GM12891 (cell line): ENCODE data around the gene OAF.
"Not testable (repeated sequence)": the region's sequence is repeated elsewhere in the genome, so short reads cannot be mapped to it uniquely, and the experiment has no call there.

Experiments
- DNase-seq: peaks from one replicate; pipeline ENCODE4 v3.0.0; 2011; ENCODE audit warnings: low spot score; ENCODE audit not compliant: insufficient read length
- FAIRE-seq: peaks from 2 replicates; lab custom pipeline; 2011; peaks lifted over from hg19 to GRCh38; lab: Jason Lieb, UNC
- PAX5 ChIP-seq: IDR thresholded peaks from 2 replicates; pipeline ENCODE4 v1.6.1; 2011; ENCODE audit warnings: low read length, moderate library complexity, mild to moderate bottlenecking; ENCODE audit not compliant: insufficient read depth, severe bottlenecking
- POLR2A ChIP-seq: IDR thresholded peaks from 2 replicates; pipeline ENCODE4 v1.6.1; 2011; ENCODE audit warnings: low read depth, low read length, control low read depth
- POLR2AphosphoS5 ChIP-seq: IDR thresholded peaks from 2 replicates; pipeline ENCODE4 v1.6.1; 2011; ENCODE audit warnings: low read depth, low read length, control low read depth
- POU2F2 ChIP-seq: IDR thresholded peaks from 2 replicates; pipeline ENCODE4 v1.6.1; 2011; ENCODE audit warnings: low read depth, mild to moderate bottlenecking, control low read depth, low read length, moderate library complexity
- SPI1 ChIP-seq: IDR thresholded peaks from 2 replicates; pipeline ENCODE4 v1.6.1; 2011; ENCODE audit warnings: low read depth, low read length, control low read depth
- TAF1 ChIP-seq: IDR thresholded peaks from 2 replicates; pipeline ENCODE4 v1.6.1; 2011; ENCODE audit warnings: low read depth, low read length, control low read depth

Gene OAF

DNA sequence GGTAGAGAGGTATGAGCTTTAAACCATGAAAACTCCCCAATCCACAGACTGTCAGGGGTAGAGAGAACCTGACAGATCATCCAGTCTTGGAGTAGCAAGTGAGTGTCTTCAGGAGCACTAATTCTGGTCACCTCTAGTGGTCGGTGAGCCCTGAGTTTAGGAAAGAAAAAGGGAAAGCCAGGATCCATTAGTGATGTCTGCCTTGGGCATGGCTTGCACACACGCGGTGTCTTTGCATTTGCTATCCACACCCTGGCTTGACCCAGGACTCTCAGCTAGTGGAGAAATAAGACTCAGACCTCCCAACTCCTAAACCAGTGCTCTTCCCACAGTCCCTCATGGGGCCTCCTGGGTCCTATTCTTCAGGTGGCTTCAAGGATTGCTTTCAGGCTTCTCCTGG, 48.4 kb downstream of the OAF start:
- TF ChIP-seq POLR2A (no peak), POU2F2 (no peak), TAF1 (no peak), SPI1 (no peak), PAX5 (no peak), POLR2AphosphoS5 (no peak)
- no peak for DNase-seq
- FAIRE-seq, result no peak

DNA sequence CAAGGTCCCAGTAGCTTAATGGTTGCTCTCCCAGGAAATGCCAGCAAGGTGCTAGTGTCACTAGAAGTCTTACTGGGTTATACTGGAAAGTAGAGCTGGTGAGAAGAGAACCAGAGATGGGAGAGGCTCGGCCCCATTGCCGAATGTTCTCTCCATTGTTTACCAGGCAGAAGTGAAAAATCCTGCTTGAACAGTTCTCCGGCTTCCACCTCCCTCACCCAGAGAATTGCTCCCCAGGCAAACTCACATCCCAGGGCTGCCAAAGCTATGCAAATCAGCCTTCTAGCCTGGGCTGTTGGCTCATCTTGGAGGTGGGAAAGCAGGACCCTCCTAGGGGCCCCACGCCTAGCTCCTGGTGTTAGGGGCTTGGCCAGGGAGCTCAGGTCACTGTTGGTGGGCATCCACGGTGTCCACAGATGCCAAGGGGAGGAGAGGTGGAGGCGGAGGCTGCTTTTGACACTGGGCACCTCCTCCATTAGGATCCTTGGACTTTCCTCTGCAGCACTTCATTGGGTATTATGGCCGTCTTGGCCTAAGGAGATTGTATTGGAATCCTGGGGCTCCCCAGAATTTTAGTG, 49.2 kb downstream of the OAF start:
- DNase-seq (no peak), FAIRE-seq (no peak)
- no peak for TF ChIP-seq SPI1
- no peak for TF ChIP-seq POU2F2
- no peak for TF ChIP-seq TAF1
- TF ChIP-seq POLR2AphosphoS5, result no peak
- no peak for TF ChIP-seq PAX5
- no peak for TF ChIP-seq POLR2A

DNA sequence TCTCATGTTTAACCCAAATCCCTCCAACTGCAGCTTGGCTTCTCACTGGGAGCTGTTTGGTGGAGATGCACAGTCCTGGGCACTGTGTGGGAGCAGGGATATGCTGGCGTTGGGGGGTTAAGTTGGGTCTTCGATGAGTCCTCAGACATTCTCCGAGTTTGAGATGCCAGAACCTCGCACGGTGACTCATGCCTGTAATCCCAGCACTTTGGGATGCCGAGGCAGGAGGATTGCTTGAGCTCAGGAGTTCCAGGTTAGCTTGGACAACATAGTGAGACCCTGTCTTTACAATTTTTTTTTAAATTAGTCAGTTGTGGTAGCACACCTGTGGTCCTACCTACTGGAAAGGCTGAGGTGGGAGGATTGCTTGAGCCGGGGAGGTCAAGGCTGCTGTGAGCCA, 49.8 kb downstream of the OAF start:
- TF ChIP-seq TAF1, result no peak
- no peak for TF ChIP-seq SPI1
- DNase-seq, result no peak
- no peak for FAIRE-seq

DNA sequence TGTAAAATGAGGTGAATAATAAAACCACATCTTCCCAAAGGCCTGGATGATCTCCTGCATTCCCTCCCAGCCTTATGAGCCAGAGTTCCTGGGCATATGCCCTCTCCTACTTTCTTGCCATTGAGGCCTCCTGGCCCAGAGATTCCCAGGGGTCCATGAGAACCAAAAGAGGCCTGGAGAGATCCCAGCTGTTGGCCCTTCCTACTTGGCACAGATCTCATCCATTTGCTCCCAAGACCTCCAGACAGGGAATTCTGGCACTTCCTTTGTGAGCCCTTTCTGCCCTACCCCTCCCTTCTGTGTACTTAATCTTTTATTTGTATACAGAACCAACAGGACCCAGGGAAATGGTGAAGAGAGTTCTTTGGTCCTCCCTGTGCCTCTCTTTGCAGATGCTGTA, 50.5 kb downstream of the OAF start:
- FAIRE-seq (no peak), DNase-seq (no peak)
- TF ChIP-seq POU2F2 (no peak), SPI1 (no peak)

DNA sequence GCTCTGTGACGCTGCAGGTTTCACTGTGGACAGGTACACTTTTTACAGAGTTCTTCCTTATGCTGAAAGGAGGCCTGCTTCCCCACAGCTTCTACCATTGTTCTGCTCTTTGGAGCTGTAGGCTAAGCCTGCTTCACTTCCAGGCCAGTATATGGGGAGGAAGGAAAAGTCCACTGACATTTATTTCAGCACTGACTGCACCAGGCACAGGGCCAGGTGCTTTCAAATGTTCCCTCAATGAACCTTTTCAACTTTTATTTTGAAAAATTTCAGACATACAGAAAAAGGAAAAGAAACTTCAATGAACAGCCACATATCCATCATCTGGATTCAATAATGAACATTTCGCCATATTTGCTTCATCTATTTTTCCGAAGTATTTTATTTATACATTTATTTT, 51.1 kb downstream of the OAF start:
- TF ChIP-seq PAX5 (no peak), POU2F2 (no peak), SPI1 (no peak), POLR2AphosphoS5 (no peak), TAF1 (no peak), POLR2A (no peak)
- DNase-seq, result no peak
- FAIRE-seq, result no peak

DNA sequence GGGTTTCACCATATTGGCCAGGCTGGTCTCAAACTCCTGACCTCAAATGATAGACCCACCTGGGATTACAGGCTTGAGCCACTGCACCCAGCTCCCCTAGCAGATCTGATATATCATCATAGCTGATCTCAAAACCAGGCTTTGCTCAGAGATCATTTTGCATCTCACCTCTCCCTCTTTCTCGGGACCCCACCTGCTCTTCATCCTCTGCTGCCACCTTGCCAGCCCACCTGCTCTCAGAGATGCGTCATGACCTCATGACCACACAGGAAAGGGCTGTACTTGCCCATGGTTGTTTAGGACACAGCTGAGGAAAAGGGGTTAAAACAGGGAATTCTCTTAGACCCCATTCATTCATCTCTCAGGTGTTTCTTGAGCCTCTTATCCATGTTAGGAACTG, 56.5 kb downstream of the OAF start:
- FAIRE-seq (no peak), DNase-seq (no peak)
- no peak for TF ChIP-seq POU2F2
- peak; percentile 32; the same call in 1 of the 2 replicates for TF ChIP-seq SPI1

DNA sequence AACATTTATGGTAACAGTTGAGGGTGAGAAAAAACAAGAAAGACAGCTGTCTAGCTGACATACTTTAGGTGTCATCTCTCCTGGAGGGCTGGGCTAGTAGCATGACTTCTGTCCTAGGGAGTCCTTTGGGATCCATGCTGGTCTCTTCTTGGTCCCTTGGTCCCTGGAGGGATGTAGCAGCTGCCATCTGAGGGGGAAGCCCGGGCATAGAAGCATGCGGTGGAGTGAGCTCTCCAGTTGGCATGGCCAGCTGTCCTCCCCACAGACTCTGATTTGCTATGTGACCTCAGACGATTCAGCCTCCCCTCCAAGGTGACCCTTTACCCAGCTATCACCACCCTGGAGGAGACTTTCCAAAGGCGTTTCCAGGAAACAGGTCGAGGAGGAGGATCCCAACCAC, 57.9 kb downstream of the OAF start:
- no peak for TF ChIP-seq PAX5
- no peak for TF ChIP-seq POLR2AphosphoS5
- TF ChIP-seq POLR2A, result no peak
- TF ChIP-seq TAF1, result no peak
- TF ChIP-seq POU2F2, result no peak
- no peak for TF ChIP-seq SPI1
- FAIRE-seq (no peak), DNase-seq (no peak)

DNA sequence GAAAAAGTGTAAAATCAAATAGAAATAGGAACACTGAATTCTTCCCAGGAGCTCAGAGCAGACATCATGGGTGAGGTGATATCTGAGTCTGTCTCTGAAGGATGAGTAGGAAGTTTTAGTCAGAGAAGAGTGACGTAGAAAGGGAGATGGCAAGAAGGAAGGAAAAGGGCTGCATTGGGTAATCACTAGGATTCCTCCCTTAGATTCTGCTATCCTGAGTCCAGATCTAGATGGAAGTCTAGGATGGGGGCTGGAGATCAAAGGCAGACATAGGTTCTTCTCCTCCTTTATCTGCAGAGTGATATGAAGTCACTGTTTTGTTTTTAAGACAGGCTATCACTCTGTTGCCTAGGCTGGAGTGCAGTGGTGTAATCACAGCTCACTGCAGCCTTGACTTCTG, 59.6 kb downstream of the OAF start:
- no peak for TF ChIP-seq POU2F2
- TF ChIP-seq POLR2A, result no peak
- FAIRE-seq (no peak), DNase-seq (no peak)

DNA sequence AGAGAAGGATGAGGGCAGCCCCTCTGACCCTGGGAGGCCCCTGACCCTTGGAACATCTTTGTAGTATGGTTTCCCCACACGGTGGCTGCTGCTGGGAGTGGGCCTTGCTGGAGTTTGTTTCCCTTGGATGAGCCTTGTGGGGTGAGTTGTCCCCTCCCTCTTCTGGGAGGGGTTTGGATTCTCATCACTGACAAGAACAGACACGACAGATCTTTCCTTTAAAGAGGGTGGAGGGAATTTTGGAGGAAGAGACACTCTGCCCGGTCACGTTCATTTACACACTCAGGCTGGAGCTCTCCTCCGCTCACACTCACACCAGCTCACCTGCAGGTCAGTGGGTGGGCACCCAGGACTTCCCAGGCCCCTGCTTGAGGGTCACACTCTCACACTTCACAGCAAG, 60.8 kb downstream of the OAF start:
- FAIRE-seq (no peak), DNase-seq (no peak)
- TF ChIP-seq PAX5, result no peak
- no peak for TF ChIP-seq POLR2AphosphoS5
- no peak for TF ChIP-seq SPI1
- TF ChIP-seq POLR2A, result no peak
- TF ChIP-seq POU2F2, result no peak
- no peak for TF ChIP-seq TAF1

DNA sequence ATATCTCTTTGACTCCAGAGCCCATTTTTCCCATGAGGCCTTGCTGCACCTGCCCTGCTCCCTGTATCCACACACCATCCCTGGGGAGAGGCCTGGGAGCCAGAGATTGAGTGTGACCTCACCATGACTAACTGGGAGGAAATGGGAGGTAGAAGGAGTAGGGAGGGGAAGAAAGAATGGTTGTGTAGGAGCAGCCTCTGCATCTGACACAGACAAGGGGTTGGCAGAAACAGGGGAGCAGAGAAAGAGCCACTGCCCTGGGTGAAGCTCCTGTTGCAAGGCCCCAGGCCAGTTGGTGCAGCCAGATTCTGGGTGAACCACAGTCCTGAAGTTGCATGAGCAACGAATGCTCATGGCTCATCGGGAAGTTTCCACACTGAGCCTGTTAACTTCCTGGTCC, 61.5 kb downstream of the OAF start:
- TF ChIP-seq POU2F2 (no peak), POLR2A (no peak), POLR2AphosphoS5 (no peak), SPI1 (no peak), TAF1 (no peak), PAX5 (no peak)
- DNase-seq (no peak), FAIRE-seq (no peak)

DNA sequence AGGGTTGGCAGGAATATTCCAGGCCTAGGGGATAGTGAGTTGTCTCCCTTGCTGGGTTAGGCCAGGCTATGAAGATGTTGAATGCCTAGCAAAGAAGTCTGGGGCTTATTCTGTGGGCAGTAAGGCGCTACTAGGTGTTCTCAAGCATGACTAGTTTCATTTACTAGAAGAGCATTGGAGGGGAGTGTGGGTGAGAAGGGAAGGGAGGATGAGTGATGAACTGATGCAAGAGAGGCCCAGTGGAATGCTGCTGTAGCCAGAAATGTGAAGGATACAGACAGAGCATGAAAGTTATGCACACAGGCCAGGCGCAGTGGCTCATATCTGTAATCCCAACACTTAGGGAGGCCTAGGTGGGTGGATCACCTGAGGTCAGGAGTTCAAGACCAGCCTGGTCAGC, 62.6 kb downstream of the OAF start:
- FAIRE-seq (no peak), DNase-seq (no peak)
- TF ChIP-seq POLR2A (no peak), SPI1 (no peak), PAX5 (no peak), TAF1 (no peak), POLR2AphosphoS5 (no peak), POU2F2 (no peak)

DNA sequence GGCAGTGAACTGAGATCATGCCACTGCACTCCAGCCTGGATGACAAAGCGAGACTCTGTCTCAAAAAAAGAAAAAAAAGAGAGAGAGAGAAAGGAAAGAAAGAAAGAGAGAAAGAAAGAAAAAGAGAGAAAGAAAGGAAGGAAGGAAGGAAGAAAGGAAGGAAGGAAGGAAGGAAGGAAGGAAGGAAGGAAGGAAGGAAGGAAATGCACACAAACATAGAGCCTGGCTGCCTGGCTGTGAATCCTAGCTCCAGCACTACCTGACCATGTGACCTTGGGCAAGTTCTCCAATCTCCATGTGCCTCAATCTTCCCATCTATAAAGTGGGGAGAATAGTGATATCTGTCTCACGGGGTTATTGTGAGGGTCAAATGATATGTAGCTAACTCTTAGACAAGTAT, 63.1 kb downstream of the OAF start:
- not testable (repeated sequence) for FAIRE-seq, DNase-seq
